ENCODE data around the gene DUSP7.

Gene DUSP7

DNA sequence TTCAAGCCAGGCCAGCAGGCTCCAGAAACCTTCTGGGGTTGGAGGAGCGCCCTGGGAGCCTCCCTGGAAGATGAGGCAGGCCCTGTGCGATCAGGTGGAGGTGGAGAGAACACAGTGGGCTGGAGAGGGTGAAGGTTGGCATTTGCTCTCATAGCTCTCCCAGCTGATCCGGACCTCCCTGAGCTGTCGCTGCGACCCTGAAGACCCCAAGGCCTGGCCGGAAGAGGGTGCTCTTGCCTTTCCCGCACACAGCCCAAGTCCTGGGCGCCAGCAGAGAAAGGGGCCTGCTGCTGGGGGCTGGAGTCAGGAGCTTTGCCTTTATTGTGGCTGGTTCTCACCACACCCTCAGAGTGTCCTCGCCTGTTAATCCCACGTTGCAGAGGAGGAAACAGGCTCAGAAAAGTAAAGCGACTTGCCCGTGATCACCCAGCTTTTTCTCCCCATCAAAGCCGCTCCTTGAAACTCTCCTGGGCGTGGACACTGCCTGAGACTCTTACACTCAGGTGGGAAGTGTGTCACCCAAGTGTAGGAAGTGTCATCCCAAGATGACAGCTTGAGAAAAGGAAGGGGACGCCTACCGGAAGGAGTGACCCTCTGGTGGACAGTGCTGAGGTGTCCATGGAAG lies 52.1 kb downstream of the DUSP7 start:
- H3K9ac ChIP-seq (ENCODE audit: low read length) = no peak overlapping the region
- no peaks in the 10 kb centered on the region for H3K36me3 ChIP-seq (ENCODE audit: control insufficient read depth, insufficient read depth, low read length)

GRCh38 chr3:52002748-52003147 lies 53.6 kb downstream of the DUSP7 start:
- Histone ChIP-seq H3K9ac (ENCODE audit: low read length) (no peak overlapping the region), H3K27me3 (ENCODE audit: control insufficient read depth, insufficient read depth, low read length) (peaks cover 5% of the 10 kb centered on the region), H3K4me3 (ENCODE audit: low read length) (no peak overlapping the region), H3K9me3 (ENCODE audit: control insufficient read depth, low read length) (no peaks in the 10 kb centered on the region), H3K36me3 (ENCODE audit: control insufficient read depth, insufficient read depth, low read length) (no peaks in the 10 kb centered on the region), H3K4me1 (ENCODE audit: control insufficient read depth, insufficient read depth, low read length) (peaks cover 20% of the 10 kb centered on the region)

More for the DNA sequence above, 52.1 kb downstream of the DUSP7 start:
- peaks cover 20% of the 10 kb centered on the region for H3K4me1 ChIP-seq (ENCODE audit: control insufficient read depth, insufficient read depth, low read length)
- H3K9me3 ChIP-seq (ENCODE audit: control insufficient read depth, low read length) = no peaks in the 10 kb centered on the region
- H3K27me3 ChIP-seq (ENCODE audit: control insufficient read depth, insufficient read depth, low read length) = peaks cover 5% of the 10 kb centered on the region
- H3K4me3 ChIP-seq (ENCODE audit: low read length) = no peak overlapping the region

- no peaks in the 10 kb centered on the region for H3K9me3 ChIP-seq (ENCODE audit: control insufficient read depth, low read length)
- no peaks in the 10 kb centered on the region for H3K36me3 ChIP-seq (ENCODE audit: control insufficient read depth, insufficient read depth, low read length)
- H3K4me3 ChIP-seq (ENCODE audit: low read length) = no peak overlapping the region
- peaks cover 20% of the 10 kb centered on the region for H3K4me1 ChIP-seq (ENCODE audit: control insufficient read depth, insufficient read depth, low read length)
- H3K27me3 ChIP-seq (ENCODE audit: control insufficient read depth, insufficient read depth, low read length) = peaks cover 5% of the 10 kb centered on the region
- H3K9ac ChIP-seq (ENCODE audit: low read length) = no peak overlapping the region
Observed at GRCh38 chr3:52001443-52001974, 54.9 kb downstream of the DUSP7 start.

DNA sequence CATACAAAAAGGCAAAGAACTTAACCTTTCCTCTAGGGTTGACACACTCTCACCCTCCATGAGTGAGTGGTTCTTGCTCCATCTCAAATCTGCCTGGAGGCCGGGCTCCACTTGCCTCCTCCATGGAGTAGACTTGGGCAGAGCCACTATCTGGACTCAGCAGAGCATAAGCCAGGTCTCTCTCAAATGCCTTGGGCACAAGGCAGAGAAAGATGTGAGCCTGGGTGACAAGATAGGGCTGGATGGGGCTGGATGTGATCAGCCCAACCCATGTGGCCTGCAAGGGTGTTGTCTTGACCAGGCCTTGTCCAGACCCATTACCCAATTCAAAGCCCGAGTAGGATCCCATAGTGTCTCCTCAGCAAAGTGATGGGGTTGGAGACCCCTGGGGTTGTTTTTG lies 56.5 kb downstream of the DUSP7 start:
- peak overlapping the region; percentile 41 for H3K9ac ChIP-seq (ENCODE audit: low read length)
- H3K27me3 ChIP-seq (ENCODE audit: control insufficient read depth, insufficient read depth, low read length) = peaks cover 5% of the 10 kb centered on the region
- no peaks in the 10 kb centered on the region for H3K36me3 ChIP-seq (ENCODE audit: control insufficient read depth, insufficient read depth, low read length)
- H3K4me1 ChIP-seq (ENCODE audit: control insufficient read depth, insufficient read depth, low read length) = peaks cover 13% of the 10 kb centered on the region
- H3K9me3 ChIP-seq (ENCODE audit: control insufficient read depth, low read length) = no peaks in the 10 kb centered on the region
- no peak overlapping the region for H3K4me3 ChIP-seq (ENCODE audit: low read length)

Measured in mucosa of stomach (tissue), 1 donor.